OCI-LY7 (cell line): ENCODE measurements around the gene ENOPH1. TPM values are rescaled to one million over a fixed set of nuclear protein-coding genes. Genes with fewer than 3 reads are reported as not detected.

Experiments
- BruUV-seq: library from RNA; stranded (reverse); fragments of 400-500 nt; replicated peaks from 2 replicates; lab custom pipeline; 2021; lab: Mats Ljungman, UMichigan
- CTCF ChIA-PET: fragments of 300-600 bp; sonication (Branson Sonifier 250); formaldehyde crosslinking; loops from one replicate; lab custom pipeline; 2022; ENCODE audit warnings: antibody characterized with exemption; ENCODE audit not compliant: unreplicated experiment; lab: Charles Lee
- POLR2A ChIA-PET: fragments of 300-600 bp; sonication (Branson Sonifier 250); formaldehyde crosslinking; loops from one replicate; lab custom pipeline; 2022; ENCODE audit warnings: antibody characterized with exemption; lab: Charles Lee
- DNase-seq: peaks from one replicate; pipeline ENCODE4 v3.0.0-alpha.2; 2015; ENCODE audit warnings: low spot score
- H2AFZ ChIP-seq: fragments of 200-600 bp; sonication (generic), shearing (Covaris generic); 2 replicates; pipeline ENCODE4 v1.6.1; 2014; ENCODE audit warnings: mild to moderate bottlenecking, antibody characterized with exemption, low read length, moderate library complexity
- H3K27ac ChIP-seq: fragments of 200-600 bp; sonication (generic); 2 replicates; pipeline ENCODE4 v1.5.1; 2014; ENCODE audit warnings: mixed run types, low read depth, mild to moderate bottlenecking, moderate library complexity, low read length, inconsistent platforms; ENCODE audit not compliant: poor library complexity, severe bottlenecking
- H3K36me3 ChIP-seq: fragments of 200-600 bp; sonication (generic); 2 replicates; pipeline ENCODE4 v1.6.1; 2014; ENCODE audit warnings: mild to moderate bottlenecking, antibody characterized with exemption, low read length, moderate library complexity, mixed read lengths; ENCODE audit not compliant: insufficient read depth
- H3K4me1 ChIP-seq: fragments of 200-600 bp; sonication (generic); 2 replicates; pipeline ENCODE4 v1.5.1; 2014; ENCODE audit warnings: mild to moderate bottlenecking, low read length; ENCODE audit not compliant: insufficient read depth, poor library complexity, severe bottlenecking
- H3K4me2 ChIP-seq: fragments of 200-600 bp; sonication (generic); 2 replicates; pipeline ENCODE4 v1.6.1; 2014; ENCODE audit warnings: mild to moderate bottlenecking, low read length
- H3K4me3 ChIP-seq: fragments of 200-600 bp; sonication (generic); 2 replicates; pipeline ENCODE4 v1.5.1; 2014; ENCODE audit warnings: mild to moderate bottlenecking, low read depth, low read length; ENCODE audit not compliant: poor library complexity, severe bottlenecking
- H3K79me2 ChIP-seq: fragments of 200-600 bp; sonication (generic); 2 replicates; pipeline ENCODE4 v1.6.1; 2016; ENCODE audit warnings: low read depth, mild to moderate bottlenecking, low read length, moderate library complexity, mixed read lengths; ENCODE audit not compliant: insufficient read depth
- H3K9me2 ChIP-seq: fragments of 200-600 bp; sonication (generic); 2 replicates; pipeline ENCODE4 v1.6.1; 2016; ENCODE audit warnings: mild to moderate bottlenecking, low read length, mixed read lengths; ENCODE audit not compliant: insufficient read depth
- H3K9me3 ChIP-seq: fragments of 200-600 bp; sonication (generic); 2 replicates; pipeline ENCODE4 v1.6.1; 2014; ENCODE audit warnings: mild to moderate bottlenecking, mixed run types, low read length, mixed read lengths
- H4K20me1 ChIP-seq: fragments of 200-600 bp; sonication (generic); 2 replicates; pipeline ENCODE4 v1.6.1; 2014; ENCODE audit warnings: mild to moderate bottlenecking, antibody characterized with exemption, low read length, moderate library complexity, mixed read lengths; ENCODE audit not compliant: insufficient read depth
- EZH2phosphoT487 ChIP-seq: fragments of 200-600 bp; sonication (generic); IDR thresholded peaks from 2 replicates; pipeline ENCODE4 v1.6.1; 2018; ENCODE audit warnings: low read depth, borderline replicate concordance, mild to moderate bottlenecking, mixed run types, antibody characterized with exemption, low read length, moderate library complexity, mixed read lengths
- intact Hi-C: fragments of 100-400 bp; cut with micrococcal nuclease; formaldehyde crosslinking; loops from one replicate; pipeline ENCODE4 v1.10.0; 2022; ENCODE audit not compliant: unreplicated experiment
- total RNA-seq, 2 experiments: library from RNA; depleted of rRNA in 1 of 2; stranded (reverse); fragments of >200 nt in 1 of 2; shearing (Covaris generic) in 1 of 2; gene quantifications; 2 replicates each; pipeline ENCODE4 v1.2.3, GENCODE V29; 2014 to 2022
- TF ChIP-seq, protein P1 (sequence below): fragments of 200-600 bp; sonication (generic); conservative IDR thresholded peaks from 2 replicates; pipeline ENCODE4 v1.5.1; 2014; ENCODE audit warnings: mild to moderate bottlenecking, antibody characterized with exemption, low read length, moderate library complexity, mixed read lengths

ENOPH1 gene
- total RNA-seq, 2 experiments from 2014 or later, result 58.7 to 70.2 TPM

DNA sequence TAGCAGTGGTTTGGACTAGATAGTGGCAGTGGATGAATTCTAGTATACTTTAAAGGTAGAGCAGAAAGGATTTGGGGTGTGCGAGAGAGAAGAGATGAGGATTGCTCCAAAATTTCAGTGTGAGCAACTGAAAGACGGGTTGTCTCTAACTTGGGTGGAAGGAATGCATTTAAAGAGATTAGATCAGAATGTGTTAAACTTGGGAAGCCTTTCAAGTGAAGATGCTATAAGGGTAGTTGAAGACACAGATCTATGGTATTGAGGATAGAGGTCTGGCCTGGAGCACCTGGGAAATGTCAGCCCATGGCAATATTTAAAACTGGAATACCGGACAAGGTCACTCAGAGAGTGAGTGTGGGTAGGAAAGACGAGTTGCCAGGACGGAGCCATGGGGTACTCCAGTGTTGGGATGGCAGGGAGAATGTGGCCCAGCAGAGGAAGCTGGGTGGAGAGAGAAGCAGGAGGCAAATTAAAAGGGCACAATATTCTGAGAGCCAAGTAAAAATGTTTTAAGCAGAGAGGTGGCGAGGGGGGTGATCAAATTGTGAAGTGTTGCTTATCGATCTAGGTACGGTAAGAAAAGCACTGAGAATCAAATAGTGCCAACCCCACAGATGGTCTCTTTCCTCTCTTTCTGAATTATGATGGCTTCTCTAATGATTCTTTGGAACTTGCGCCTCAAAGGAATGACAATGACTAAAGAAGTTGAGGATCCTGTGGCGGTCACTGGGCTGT lies 50.5 kb downstream of the ENOPH1 start:
- no TSS peak for BruUV-seq
- Histone ChIP-seq H2AFZ (no peak overlapping the region), H3K4me2 (no peak overlapping the region), H3K36me3 (no peaks in the 10 kb centered on the region; the same call in 1 of the 2 replicates), H3K4me3 (no peak overlapping the region), H3K79me2 (no peaks in the 10 kb centered on the region), H3K27ac (no peak overlapping the region), H3K9me2 (no peaks in the 10 kb centered on the region), H4K20me1 (no peaks in the 10 kb centered on the region), H3K4me1 (no peaks in the 10 kb centered on the region), H3K9me3 (no peaks in the 10 kb centered on the region)
- ChIA-PET POLR2A (interaction anchor here (0.8 kb wide), 1 partner anchor 416 kb away, joined by 3 read pairs; no protein-coding TSS in a partner anchor), CTCF (no interaction called here)
- TF ChIP-seq EZH2phosphoT487, result no peak
- TF ChIP-seq, protein P1, sequence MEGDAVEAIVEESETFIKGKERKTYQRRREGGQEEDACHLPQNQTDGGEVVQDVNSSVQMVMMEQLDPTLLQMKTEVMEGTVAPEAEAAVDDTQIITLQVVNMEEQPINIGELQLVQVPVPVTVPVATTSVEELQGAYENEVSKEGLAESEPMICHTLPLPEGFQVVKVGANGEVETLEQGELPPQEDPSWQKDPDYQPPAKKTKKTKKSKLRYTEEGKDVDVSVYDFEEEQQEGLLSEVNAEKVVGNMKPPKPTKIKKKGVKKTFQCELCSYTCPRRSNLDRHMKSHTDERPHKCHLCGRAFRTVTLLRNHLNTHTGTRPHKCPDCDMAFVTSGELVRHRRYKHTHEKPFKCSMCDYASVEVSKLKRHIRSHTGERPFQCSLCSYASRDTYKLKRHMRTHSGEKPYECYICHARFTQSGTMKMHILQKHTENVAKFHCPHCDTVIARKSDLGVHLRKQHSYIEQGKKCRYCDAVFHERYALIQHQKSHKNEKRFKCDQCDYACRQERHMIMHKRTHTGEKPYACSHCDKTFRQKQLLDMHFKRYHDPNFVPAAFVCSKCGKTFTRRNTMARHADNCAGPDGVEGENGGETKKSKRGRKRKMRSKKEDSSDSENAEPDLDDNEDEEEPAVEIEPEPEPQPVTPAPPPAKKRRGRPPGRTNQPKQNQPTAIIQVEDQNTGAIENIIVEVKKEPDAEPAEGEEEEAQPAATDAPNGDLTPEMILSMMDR, result no peak
- no peak for DNase-seq
- intact Hi-C loops, result no loop called here

DNA sequence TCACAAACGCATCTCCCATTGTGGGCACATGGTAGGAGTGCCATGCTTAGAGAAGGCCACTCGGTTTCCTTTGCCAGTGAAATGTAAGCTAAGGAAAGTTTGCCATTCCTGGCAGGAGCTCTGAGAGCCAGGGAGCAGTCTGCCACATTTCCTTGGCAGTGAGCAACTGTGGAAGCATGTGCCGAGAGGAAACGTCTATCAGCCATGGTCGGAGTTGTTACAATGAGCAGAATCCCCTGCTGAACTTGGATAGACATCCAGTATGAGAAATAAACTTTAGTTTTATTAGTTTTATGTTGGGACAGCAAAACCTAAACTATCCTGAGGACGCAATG lies 51.1 kb downstream of the ENOPH1 start:
- TF ChIP-seq, protein P1, result no peak
- TF ChIP-seq EZH2phosphoT487, result no peak
- H3K36me3 ChIP-seq, result no peaks in the 10 kb centered on the region; the same call in 1 of the 2 replicates
- H3K4me1 ChIP-seq, result no peaks in the 10 kb centered on the region
- no peak overlapping the region for H3K4me3 ChIP-seq
- no peaks in the 10 kb centered on the region for H3K9me3 ChIP-seq
- no peaks in the 10 kb centered on the region for H3K9me2 ChIP-seq
- no peak overlapping the region for H3K27ac ChIP-seq
- DNase-seq, result no peak
- ChIA-PET CTCF (no interaction called here), POLR2A (no interaction called here)
- BruUV-seq, result no TSS peak
- H2AFZ ChIP-seq, result no peak overlapping the region
- no peaks in the 10 kb centered on the region for H3K79me2 ChIP-seq
- no peaks in the 10 kb centered on the region for H4K20me1 ChIP-seq
- H3K4me2 ChIP-seq, result no peak overlapping the region
- intact Hi-C loops, result no loop called here

DNA sequence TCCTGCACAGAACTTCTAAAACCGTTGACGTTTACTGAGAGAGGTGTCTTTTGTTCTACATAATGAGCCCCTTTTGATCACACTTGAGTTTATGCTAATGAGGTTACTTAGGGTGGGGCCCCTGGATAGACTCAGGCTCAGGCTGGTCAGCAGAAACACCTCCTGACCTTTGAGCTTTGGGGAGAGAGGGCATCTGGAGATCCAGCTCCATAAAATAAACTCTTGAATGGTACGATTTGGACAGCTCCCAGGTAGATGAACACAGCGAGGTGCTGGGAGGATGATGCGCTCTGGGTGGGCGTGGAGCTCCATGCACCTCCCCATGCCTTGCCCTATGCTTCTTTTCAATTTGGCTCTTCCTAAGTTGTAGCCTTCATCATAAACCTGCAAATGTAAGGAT lies 52.0 kb downstream of the ENOPH1 start:
- BruUV-seq, result no TSS peak
- H3K27ac ChIP-seq, result no peak overlapping the region
- H3K4me1 ChIP-seq, result no peaks in the 10 kb centered on the region
- H3K4me2 ChIP-seq, result no peak overlapping the region
- no peaks in the 10 kb centered on the region; the same call in 1 of the 2 replicates for H3K36me3 ChIP-seq
- ChIA-PET POLR2A (interaction anchor here (0.6 to 0.7 kb wide), 2 partner anchors 426 to 1753 kb away, joined by 6 to 7 read pairs; no protein-coding TSS in a partner anchor), CTCF (no interaction called here)
- H3K9me2 ChIP-seq, result no peaks in the 10 kb centered on the region
- no peaks in the 10 kb centered on the region for H3K9me3 ChIP-seq
- H3K4me3 ChIP-seq, result no peak overlapping the region
- no peak overlapping the region for H2AFZ ChIP-seq
- TF ChIP-seq, protein P1, result no peak
- TF ChIP-seq EZH2phosphoT487, result no peak
- H3K79me2 ChIP-seq, result no peaks in the 10 kb centered on the region
- DNase-seq, result no peak
- no peaks in the 10 kb centered on the region for H4K20me1 ChIP-seq
- intact Hi-C loops, result no loop called here
